HEK293T (cell line): Measurements from ENCODE around the gene MSH5.
A peak's percentile ranks its signal among the peaks of the same experiment; 100 is the strongest.

Source experiments
- CTCF ChIA-PET: fragments of 350-600 bp; formaldehyde crosslinking; extraction: SDS; loops from one replicate; lab custom pipeline; 2021; ENCODE audit warnings: antibody characterized with exemption, inconsistent platforms; lab: Yijun Ruan, JAX
- POLR2A ChIA-PET: fragments of 350-600 bp; formaldehyde crosslinking; extraction: SDS; loops from one replicate; lab custom pipeline; 2020; ENCODE audit warnings: antibody characterized with exemption, inconsistent platforms; lab: Yijun Ruan, JAX
- DNase-seq: peaks from one replicate; pipeline ENCODE4 v3.0.0; 2012; ENCODE audit warnings: mixed read lengths; ENCODE audit errors: extremely low spot score
- ARNT ChIP-seq: fragments of 450-650 bp; IDR thresholded peaks from 2 replicates; pipeline ENCODE4 v1.6.1; 2017; ENCODE audit warnings: mild to moderate bottlenecking
- BHLHE40 ChIP-seq: fragments of 450-650 bp; IDR thresholded peaks from 2 replicates; pipeline ENCODE4 v1.6.1; 2016; ENCODE audit warnings: mild to moderate bottlenecking, moderate library complexity, borderline replicate concordance
- CTBP1 ChIP-seq: fragments of 450-650 bp; IDR thresholded peaks from 2 replicates; pipeline ENCODE4 v1.6.1; 2016; ENCODE audit warnings: borderline replicate concordance
- ELF4 ChIP-seq: fragments of 450-650 bp; IDR thresholded peaks from 2 replicates; pipeline ENCODE4 v1.6.1; 2017; ENCODE audit warnings: antibody characterized with exemption
- FOXA1 ChIP-seq: fragments of 450-650 bp; IDR thresholded peaks from 2 replicates; pipeline ENCODE4 v1.6.1; 2016; ENCODE audit warnings: mild to moderate bottlenecking
- FOXK2 ChIP-seq: fragments of 450-650 bp; IDR thresholded peaks from 2 replicates; pipeline ENCODE4 v1.6.1; 2016; ENCODE audit warnings: mild to moderate bottlenecking
- FOXM1 ChIP-seq: fragments of 450-650 bp; IDR thresholded peaks from 2 replicates; pipeline ENCODE4 v1.6.1; 2017; ENCODE audit warnings: mild to moderate bottlenecking, borderline replicate concordance
- HDGF ChIP-seq: fragments of 450-650 bp; IDR thresholded peaks from 2 replicates; pipeline ENCODE4 v1.6.1; 2017; ENCODE audit warnings: antibody characterized with exemption, borderline replicate concordance
- L3MBTL2 ChIP-seq: fragments of 450-650 bp; conservative IDR thresholded peaks from 2 replicates; pipeline ENCODE4 v1.6.1; 2016; ENCODE audit warnings: mild to moderate bottlenecking
- LEF1 ChIP-seq: fragments of 450-650 bp; IDR thresholded peaks from 2 replicates; pipeline ENCODE4 v1.6.1; 2017; ENCODE audit warnings: mild to moderate bottlenecking, borderline replicate concordance
- NFRKB ChIP-seq: fragments of 450-650 bp; IDR thresholded peaks from 2 replicates; pipeline ENCODE4 v1.6.1; 2016; ENCODE audit warnings: mild to moderate bottlenecking, moderate library complexity
- SP1 ChIP-seq: fragments of 450-650 bp; IDR thresholded peaks from 2 replicates; pipeline ENCODE4 v1.6.1; 2017
- SUZ12 ChIP-seq: fragments of 450-650 bp; IDR thresholded peaks from 2 replicates; pipeline ENCODE4 v1.6.1; 2016; ENCODE audit warnings: mild to moderate bottlenecking
- TARDBP ChIP-seq: fragments of 450-650 bp; IDR thresholded peaks from 2 replicates; pipeline ENCODE4 v1.6.1; 2016
- ZNF384 ChIP-seq: fragments of 450-650 bp; IDR thresholded peaks from 2 replicates; pipeline ENCODE4 v1.6.1; 2016
- TF ChIP-seq, protein P1 (sequence below): fragments of 450-650 bp; IDR thresholded peaks from 2 replicates; pipeline ENCODE4 v1.6.1; 2016

Gene MSH5

DNA sequence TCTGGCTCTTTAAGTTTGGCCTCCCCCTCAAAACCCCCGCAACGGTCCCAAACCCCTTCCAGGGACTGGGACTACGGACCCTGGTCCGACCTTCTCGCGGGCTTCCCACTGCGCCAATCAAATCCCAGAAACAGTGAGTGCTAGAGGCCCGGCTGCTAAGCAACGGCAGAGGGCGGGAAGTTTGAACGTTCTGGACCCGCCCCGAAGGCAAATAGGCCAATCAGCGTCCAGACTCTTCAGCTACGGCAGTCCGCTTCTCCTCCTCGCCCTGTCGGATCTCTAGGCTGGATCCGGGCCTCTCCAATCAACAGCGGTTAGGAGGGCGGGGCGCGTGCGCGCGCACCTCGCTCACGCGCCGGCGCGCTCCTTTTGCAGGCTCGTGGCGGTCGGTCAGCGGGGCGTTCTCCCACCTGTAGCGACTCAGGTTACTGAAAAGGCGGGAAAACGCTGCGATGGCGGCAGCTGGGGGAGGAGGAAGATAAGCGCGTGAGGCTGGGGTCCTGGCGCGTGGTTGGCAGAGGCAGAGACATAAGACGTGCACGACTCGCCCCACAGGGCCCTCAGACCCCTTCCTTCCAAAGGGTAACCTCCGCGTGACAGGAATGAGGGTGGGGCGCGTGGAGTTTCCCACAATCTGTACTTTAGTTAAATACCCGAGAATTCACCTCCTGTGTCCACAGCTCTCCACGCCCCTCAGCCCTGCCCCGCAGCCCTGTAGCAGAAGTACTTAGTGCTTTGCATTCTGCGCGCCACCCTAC lies at the start of gene MSH5:
Gene MSH5 (plus strand): TSS at position 367 of the 758 bp plus-strand sequence. CDS start 462 bp downstream, outside the sequence.
- TF ChIP-seq, protein P1, sequence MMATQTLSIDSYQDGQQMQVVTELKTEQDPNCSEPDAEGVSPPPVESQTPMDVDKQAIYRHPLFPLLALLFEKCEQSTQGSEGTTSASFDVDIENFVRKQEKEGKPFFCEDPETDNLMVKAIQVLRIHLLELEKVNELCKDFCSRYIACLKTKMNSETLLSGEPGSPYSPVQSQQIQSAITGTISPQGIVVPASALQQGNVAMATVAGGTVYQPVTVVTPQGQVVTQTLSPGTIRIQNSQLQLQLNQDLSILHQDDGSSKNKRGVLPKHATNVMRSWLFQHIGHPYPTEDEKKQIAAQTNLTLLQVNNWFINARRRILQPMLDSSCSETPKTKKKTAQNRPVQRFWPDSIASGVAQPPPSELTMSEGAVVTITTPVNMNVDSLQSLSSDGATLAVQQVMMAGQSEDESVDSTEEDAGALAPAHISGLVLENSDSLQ = peak; percentile 94
- TF ChIP-seq TARDBP (no peak), L3MBTL2 (peak; percentile 99)
- CTCF ChIA-PET = interaction anchor here (1.2 to 1.7 kb wide), 4 partner anchors 10 to 51 kb away, joined by 4 to 8 read pairs (median 4); partner anchors contain the start of genes ABHD16A and DDAH2
- peak; percentile 99 for DNase-seq
- POLR2A ChIA-PET = interaction anchor here (0.7 to 6.3 kb wide), 30 partner anchors 7 to 456 kb away, joined by 3 to 57 read pairs (median 5); partner anchors contain the start of genes ABHD16A, ATP6V1G2, BAG6 and CSNK2B

DNA sequence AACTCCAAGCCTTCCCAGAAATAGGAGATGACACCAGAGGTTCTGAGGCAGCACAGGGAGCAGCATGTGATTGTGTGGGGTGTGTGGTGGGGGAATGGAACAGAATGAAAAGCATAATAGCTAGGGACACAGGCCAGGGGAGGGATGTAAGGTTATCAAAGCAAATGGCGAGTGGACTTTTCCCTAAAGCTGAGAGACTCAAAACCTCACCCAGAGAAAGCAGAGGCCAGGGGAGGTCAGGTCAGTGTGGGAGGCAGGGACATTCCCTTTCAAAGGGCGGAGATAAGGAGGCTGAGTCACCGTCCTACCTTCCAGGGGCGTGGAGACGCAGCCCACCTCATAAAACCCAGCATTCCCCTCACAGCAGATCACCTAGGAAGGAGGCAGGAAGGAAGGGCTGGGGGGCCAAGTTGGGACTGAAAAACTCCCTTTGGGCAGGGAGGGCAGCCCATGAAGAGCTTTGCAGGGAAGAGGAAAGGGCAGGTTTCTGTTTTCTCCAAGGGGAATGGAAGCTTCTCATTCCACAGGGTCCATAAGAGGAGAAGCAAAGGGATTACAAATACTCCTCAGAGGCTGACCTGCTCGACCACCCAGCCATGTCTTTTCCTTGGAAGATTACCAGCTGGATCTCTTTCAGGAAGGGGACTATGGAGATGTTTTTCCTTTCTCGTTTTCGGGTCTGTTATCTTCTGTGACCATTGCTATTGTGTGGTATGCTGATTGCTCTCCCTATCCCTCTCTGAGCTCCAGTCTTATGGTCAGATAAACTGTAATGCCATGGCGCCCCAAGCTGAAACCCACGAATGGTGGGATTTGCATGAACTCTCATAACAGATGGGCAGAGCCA lies 49.4 kb upstream of the MSH5 start:
- TF ChIP-seq SP1 (no peak), HDGF (no peak)
- no peak for DNase-seq
- POLR2A ChIA-PET = interaction anchor here (0.9 to 6.3 kb wide), 5 partner anchors 12 to 137 kb away, joined by 3 to 30 read pairs (median 4); partner anchors contain the start of genes ABHD16A, C6orf47, GPANK1 and HSPA1B
- CTCF ChIA-PET = interaction anchor here (0.6 kb wide), 1 partner anchor 10 kb away, joined by 3 read pairs; no protein-coding TSS in a partner anchor

DNA sequence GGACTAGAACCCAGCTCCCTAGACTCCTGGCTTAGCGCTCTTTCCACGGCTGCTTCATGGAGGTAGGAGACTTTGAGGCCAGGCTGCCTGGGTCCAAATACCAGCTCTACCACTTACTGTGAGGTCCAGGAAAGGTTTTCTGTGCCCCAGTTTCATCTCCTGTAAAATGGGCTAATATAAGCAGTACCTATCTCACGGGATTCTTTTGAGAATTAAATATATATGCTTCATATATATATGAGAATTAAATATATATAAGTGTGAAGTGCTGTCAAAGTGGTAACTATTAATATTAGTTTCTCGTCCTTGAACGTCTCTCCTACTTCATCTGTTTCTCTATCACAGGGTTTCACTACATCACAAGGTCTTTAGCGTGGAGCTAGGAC lies 48.7 kb upstream of the MSH5 start:
- DNase-seq = no peak
- TF ChIP-seq, protein P1 = no peak
- TF ChIP-seq LEF1 (no peak), ARNT (no peak), TARDBP (no peak), HDGF (no peak)
- ChIA-PET POLR2A (interaction anchor here (1.2 to 6.3 kb wide), 3 partner anchors 12 to 49 kb away, joined by 4 to 30 read pairs (median 6); partner anchors contain the start of genes ABHD16A, GPANK1 and MSH5), CTCF (no interaction called here)

DNA sequence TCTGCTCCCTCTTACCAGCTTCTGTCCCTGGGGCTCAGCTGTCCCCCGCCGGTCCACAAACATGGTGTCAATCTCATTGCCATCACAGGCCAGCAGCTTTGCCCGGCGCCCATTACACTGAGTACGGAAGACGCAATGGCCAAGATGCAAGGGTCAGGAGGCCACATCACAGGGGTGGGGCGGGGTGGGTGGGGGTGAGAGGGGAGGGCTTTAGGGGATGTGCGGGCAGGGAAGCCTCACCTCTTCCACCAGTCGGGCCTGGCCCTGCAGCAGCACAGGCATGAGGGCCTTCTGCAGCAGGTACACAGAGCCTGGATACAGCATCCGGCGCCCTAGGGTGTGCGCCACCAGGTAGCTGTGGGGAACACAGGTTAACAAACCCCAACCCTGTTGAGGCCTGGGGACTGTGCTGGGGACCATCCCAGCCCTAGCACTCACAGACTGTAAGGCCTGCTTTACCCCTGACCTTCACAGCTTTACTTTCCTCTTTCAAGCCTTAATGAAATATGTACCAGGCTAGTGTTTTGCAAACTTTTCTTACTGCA lies 48.2 kb upstream of the MSH5 start:
- ChIA-PET POLR2A (interaction anchor here (1.6 to 6.3 kb wide), 3 partner anchors 11 to 123 kb away, joined by 5 to 30 read pairs (median 6); partner anchors contain the start of genes ABHD16A, GPANK1, HSPA1A and HSPA1L), CTCF (no interaction called here)
- no peak for TF ChIP-seq CTBP1
- TF ChIP-seq BHLHE40 = no peak
- no peak for TF ChIP-seq FOXK2
- no peak for TF ChIP-seq SP1
- no peak for DNase-seq

DNA sequence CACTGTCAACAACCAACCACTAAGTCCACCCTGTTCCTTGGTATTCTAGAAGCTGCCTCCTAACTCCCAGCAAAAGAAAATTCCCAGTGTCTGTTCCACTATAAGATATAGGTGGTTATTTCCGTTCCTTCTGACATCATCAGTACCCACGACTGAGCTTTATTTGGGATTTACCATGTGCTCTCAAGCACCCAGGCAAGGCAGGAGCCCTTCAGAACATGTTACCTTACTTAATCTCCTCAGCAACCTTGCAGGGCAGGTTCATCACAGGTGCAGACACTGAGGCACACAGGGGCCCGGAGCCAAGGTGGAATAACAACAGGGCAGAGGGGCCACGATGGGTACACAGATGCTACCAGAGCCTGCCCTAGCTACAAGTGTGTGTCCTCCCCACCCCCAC lies 47.5 kb upstream of the MSH5 start:
- DNase-seq = no peak
- ChIA-PET CTCF (no interaction called here), POLR2A (interaction anchor here (1.6 to 6.3 kb wide), 3 partner anchors 10 to 122 kb away, joined by 5 to 30 read pairs (median 6); partner anchors contain the start of genes ABHD16A, GPANK1, HSPA1A and HSPA1L)
- TF ChIP-seq LEF1 = no peak
- TF ChIP-seq, protein P1 = no peak

DNA sequence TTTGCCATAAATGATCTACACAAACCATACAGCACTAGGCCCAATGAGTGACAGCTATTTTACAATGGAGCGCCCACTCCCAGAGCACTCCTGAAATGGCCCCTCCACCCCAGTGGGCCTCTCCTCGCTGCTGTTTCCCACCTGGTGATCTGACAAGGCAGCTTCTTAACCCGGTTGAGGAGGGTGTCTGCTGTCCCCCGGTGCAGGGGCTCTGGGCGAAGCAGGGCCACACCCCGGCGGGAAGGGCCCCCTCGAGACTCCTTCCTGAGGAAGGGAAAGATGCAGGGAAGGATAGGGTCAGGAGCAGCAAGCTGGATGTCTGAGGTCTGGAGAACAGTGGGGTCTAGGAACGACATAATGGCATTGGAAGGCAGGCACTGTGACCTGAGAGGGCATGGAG lies 46.9 kb upstream of the MSH5 start:
- CTCF ChIA-PET = no interaction called here

More for the DNA sequence above, 46.9 kb upstream of the MSH5 start:
- no peak for TF ChIP-seq HDGF
- TF ChIP-seq SUZ12 = no peak
- TF ChIP-seq ZNF384 = no peak
- TF ChIP-seq FOXK2 = no peak
- no peak for TF ChIP-seq FOXA1
- TF ChIP-seq CTBP1 = no peak
- no peak for TF ChIP-seq TARDBP
- TF ChIP-seq NFRKB = no peak
- no peak for TF ChIP-seq SP1
- TF ChIP-seq, protein P1 = no peak
- TF ChIP-seq L3MBTL2 = no peak
- no peak for TF ChIP-seq ARNT
- TF ChIP-seq ELF4 = no peak
- no peak for TF ChIP-seq FOXM1
- POLR2A ChIA-PET = interaction anchor here (1.6 to 6.3 kb wide), 2 partner anchors 10 to 122 kb away, joined by 5 to 30 read pairs; partner anchors contain the start of genes ABHD16A, HSPA1A and HSPA1L
- DNase-seq = no peak
